Smooth muscle cell (in vitro differentiated cells): ENCODE measurements around the gene FXYD4. TPM values are rescaled to one million over a fixed set of nuclear protein-coding genes. Genes with fewer than 3 reads are reported as not detected.
A peak's percentile ranks its signal among the peaks of the same experiment; 100 is the strongest.

Experiments used
- DNase-seq: peaks from one replicate; lab custom pipeline; 2025; ENCODE audit not compliant: unreplicated experiment; lab: John Stamatoyannopoulos, UW
- H2AFZ ChIP-seq: fragments of 200-600 bp; sonication (generic); 2 replicates; pipeline ENCODE4 v1.6.0; 2016; ENCODE audit warnings: antibody characterized with exemption, low read depth, mild to moderate bottlenecking
- H3F3A ChIP-seq: fragments of 200-600 bp; sonication (generic); 2 replicates; pipeline ENCODE4 v1.6.0; 2017; ENCODE audit warnings: antibody characterized with exemption, low read depth
- H3K27ac ChIP-seq: fragments of 200-600 bp; sonication (generic); 2 replicates; pipeline ENCODE4 v1.5.1; 2016; ENCODE audit warnings: low read depth, mild to moderate bottlenecking
- H3K27me3 ChIP-seq: fragments of 200-600 bp; sonication (generic); 2 replicates; pipeline ENCODE4 v1.6.1; 2016; ENCODE audit warnings: low read depth, mild to moderate bottlenecking
- H3K36me3 ChIP-seq: fragments of 200-600 bp; sonication (generic); 2 replicates; pipeline ENCODE4 v1.5.1; 2016; ENCODE audit warnings: low read depth
- H3K4me1 ChIP-seq: fragments of 200-600 bp; sonication (generic); 2 replicates; pipeline ENCODE4 v1.5.1; 2016; ENCODE audit warnings: low read depth
- H3K4me2 ChIP-seq: fragments of 200-600 bp; sonication (generic); 2 replicates; pipeline ENCODE4 v1.6.0; 2016; ENCODE audit warnings: mild to moderate bottlenecking
- H3K4me3 ChIP-seq: fragments of 200-600 bp; sonication (generic); 2 replicates; pipeline ENCODE4 v1.5.1; 2016; ENCODE audit warnings: mild to moderate bottlenecking
- H3K79me2 ChIP-seq: fragments of 200-600 bp; sonication (generic); 2 replicates; pipeline ENCODE4 v1.6.0; 2016; ENCODE audit warnings: low read depth, mild to moderate bottlenecking
- H3K9ac ChIP-seq: fragments of 200-600 bp; sonication (generic); 2 replicates; pipeline ENCODE4 v1.6.0; 2016; ENCODE audit warnings: low read depth
- H3K9me3 ChIP-seq: fragments of 200-600 bp; sonication (generic); replicated peaks from 2 replicates; pipeline ENCODE4 v1.5.1; 2016; ENCODE audit warnings: low read depth
- H4K20me1 ChIP-seq: fragments of 200-600 bp; sonication (generic); 2 replicates; pipeline ENCODE4 v1.6.0; 2016; ENCODE audit warnings: low read depth
- WGBS: methylation state at CpG from one replicate; pipeline ENCODE4 v1.1.7; 2016; ENCODE audit warnings: low lambda C conversion rate; 5-methylcytosine and 5-hydroxymethylcytosine counted together
- polyA plus RNA-seq: library from polyadenylated mRNA; unstranded; fragments of >200 nt; fragmentation: Nextera tagmentation; extraction: Ambion mirVana; gene quantifications from 2 replicates; pipeline ENCODE4 v1.2.1, GENCODE V29; 2016
- total RNA-seq: library from RNA; depleted of rRNA; stranded (reverse); fragments of >200 nt; gene quantifications from 2 replicates; pipeline ENCODE4 v1.2.3, GENCODE V29; 2014
- TF ChIP-seq, protein P1 (sequence below): fragments of 200-600 bp; sonication (generic); IDR thresholded peaks from 2 replicates; pipeline ENCODE4 v1.5.1; 2017; ENCODE audit warnings: borderline replicate concordance, mild to moderate bottlenecking, antibody characterized with exemption; ENCODE audit not compliant: insufficient read depth, poor library complexity, severe bottlenecking

FXYD4 gene
- total and polyA plus RNA-seq, 2 experiments from 2014 or later: not detected

- TF ChIP-seq, protein P1, sequence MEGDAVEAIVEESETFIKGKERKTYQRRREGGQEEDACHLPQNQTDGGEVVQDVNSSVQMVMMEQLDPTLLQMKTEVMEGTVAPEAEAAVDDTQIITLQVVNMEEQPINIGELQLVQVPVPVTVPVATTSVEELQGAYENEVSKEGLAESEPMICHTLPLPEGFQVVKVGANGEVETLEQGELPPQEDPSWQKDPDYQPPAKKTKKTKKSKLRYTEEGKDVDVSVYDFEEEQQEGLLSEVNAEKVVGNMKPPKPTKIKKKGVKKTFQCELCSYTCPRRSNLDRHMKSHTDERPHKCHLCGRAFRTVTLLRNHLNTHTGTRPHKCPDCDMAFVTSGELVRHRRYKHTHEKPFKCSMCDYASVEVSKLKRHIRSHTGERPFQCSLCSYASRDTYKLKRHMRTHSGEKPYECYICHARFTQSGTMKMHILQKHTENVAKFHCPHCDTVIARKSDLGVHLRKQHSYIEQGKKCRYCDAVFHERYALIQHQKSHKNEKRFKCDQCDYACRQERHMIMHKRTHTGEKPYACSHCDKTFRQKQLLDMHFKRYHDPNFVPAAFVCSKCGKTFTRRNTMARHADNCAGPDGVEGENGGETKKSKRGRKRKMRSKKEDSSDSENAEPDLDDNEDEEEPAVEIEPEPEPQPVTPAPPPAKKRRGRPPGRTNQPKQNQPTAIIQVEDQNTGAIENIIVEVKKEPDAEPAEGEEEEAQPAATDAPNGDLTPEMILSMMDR: peak; percentile 49
- Histone ChIP-seq H3K79me2 (peaks cover 42% of the 10 kb centered on the region), H3K36me3 (no peaks in the 10 kb centered on the region), H3K4me2 (peak overlapping the region; percentile 93), H3K9me3 (no peaks in the 10 kb centered on the region), H3K9ac (peak overlapping the region; percentile 97), H3K4me3 (peak overlapping the region; percentile 80), H4K20me1 (peaks cover 51% of the 10 kb centered on the region), H3K27me3 (no peaks in the 10 kb centered on the region), H2AFZ (no peak overlapping the region), H3K27ac (peak overlapping the region; percentile 99), H3F3A (peaks cover 9% of the 10 kb centered on the region), H3K4me1 (peaks cover 13% of the 10 kb centered on the region)
- 1% methylated on average over 56 of the region's 56 CpGs for WGBS
- peak; percentile 51 for DNase-seq
Measured at GRCh38 chr10:43407576-43408330, 36.3 kb downstream of the FXYD4 start.

DNA sequence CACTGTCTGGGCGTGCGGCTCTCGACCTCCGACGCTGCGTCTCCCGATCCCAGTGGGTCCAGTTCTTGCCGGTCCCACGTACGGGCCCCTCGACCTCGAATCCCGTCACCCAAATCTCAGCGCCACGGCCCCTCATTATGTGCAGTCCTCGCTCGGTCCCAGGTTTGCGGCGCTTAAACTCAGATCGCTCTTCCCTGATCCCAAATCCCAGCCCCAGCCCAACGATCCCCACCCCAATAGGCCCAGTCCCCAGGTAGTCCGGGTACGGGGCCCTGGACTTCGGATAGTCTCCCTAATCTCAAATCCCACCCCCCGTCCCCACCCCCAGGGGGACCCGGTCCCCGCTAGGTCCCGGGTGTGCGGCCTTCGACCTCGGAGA lies 36.9 kb downstream of the FXYD4 start:
- Histone ChIP-seq H3K9ac (peak overlapping the region; percentile 97), H3K9me3 (no peaks in the 10 kb centered on the region), H3K27me3 (no peaks in the 10 kb centered on the region), H3K27ac (peak overlapping the region; percentile 99), H3K36me3 (no peaks in the 10 kb centered on the region), H3F3A (peaks cover 9% of the 10 kb centered on the region), H3K79me2 (peaks cover 36% of the 10 kb centered on the region), H2AFZ (no peak overlapping the region), H3K4me2 (peak overlapping the region; percentile 93), H3K4me3 (peak overlapping the region; percentile 80), H3K4me1 (peaks cover 13% of the 10 kb centered on the region), H4K20me1 (peaks cover 46% of the 10 kb centered on the region)
- WGBS: under 1% methylated on average over 31 of the region's 31 CpGs
- DNase-seq: no peak
- TF ChIP-seq, protein P1: no peak

GRCh38 chr10:43408710-43409384 lies 37.4 kb downstream of the FXYD4 start, which contains the start of gene HNRNPF:
TSS of gene HNRNPF (minus strand) at chr10:43409186. CDS start at chr10:43387884, 21,302 bp downstream.
- H3K9me3 ChIP-seq: no peaks in the 10 kb centered on the region
- peaks cover 9% of the 10 kb centered on the region for H3F3A ChIP-seq
- peak within 1 kb of the TSS; percentile 64 for H2AFZ ChIP-seq
- H3K9ac ChIP-seq: peak within 1 kb of the TSS; percentile 97
- peak; percentile 98 for DNase-seq
- peak within 1 kb of the TSS; percentile 93 for H3K4me2 ChIP-seq
- peaks cover 31% of the 10 kb centered on the region for H3K79me2 ChIP-seq
- peak within 1 kb of the TSS; percentile 80 for H3K4me3 ChIP-seq
- H4K20me1 ChIP-seq: peaks cover 40% of the 10 kb centered on the region
- no peaks in the 10 kb centered on the region for H3K36me3 ChIP-seq
- TF ChIP-seq, protein P1: no peak
- no peaks in the 10 kb centered on the region for H3K27me3 ChIP-seq
- 2% methylated on average over 56 of the region's 68 CpGs for WGBS
- H3K27ac ChIP-seq: peak within 1 kb of the TSS; percentile 99
- H3K4me1 ChIP-seq: peaks cover 13% of the 10 kb centered on the region
